HepG2 (cell line): Measurements from ENCODE around the gene HBEGF. TPM values are rescaled to one million over a fixed set of nuclear protein-coding genes. Genes with fewer than 3 reads are reported as not detected.

Source experiments
- ATAC-seq: fragments of 200-7000 bp; cut with Tn5 transposase; 3 replicates; pipeline ENCODE4 v1.9.1; 2020; ENCODE audit warnings: mild to moderate bottlenecking, moderate library complexity
- BruUV-seq: library from RNA; stranded (reverse); fragments of 400-500 nt; replicated peaks from 2 replicates; lab custom pipeline; 2021; lab: Mats Ljungman, UMichigan
- CTCF ChIA-PET: fragments of 300-600 bp; formaldehyde crosslinking; extraction: SDS; loops from one replicate; lab custom pipeline; 2021; ENCODE audit warnings: low total read pairs, inconsistent platforms, low intra/inter-chr PET ratio; lab: Yijun Ruan, JAX
- POLR2A ChIA-PET: fragments of 350-600 bp; sonication (Branson Sonifier 250); formaldehyde crosslinking; loops from one replicate; lab custom pipeline; 2020; ENCODE audit warnings: antibody characterized with exemption, inconsistent platforms; lab: Yijun Ruan, JAX
- DNase-seq: peaks from one replicate; pipeline ENCODE4 v3.0.0-alpha.2; 2015; ENCODE audit warnings: low spot score
- FAIRE-seq: peaks from 3 replicates; lab custom pipeline; 2011; peaks lifted over from hg19 to GRCh38; lab: Jason Lieb, UNC
- H2AFZ ChIP-seq: one replicate; pipeline ENCODE4 v1.6.1; 2011; ENCODE audit warnings: low read length, inconsistent platforms
- H3K27ac ChIP-seq: fragments of 300-600 bp; 3 replicates; pipeline ENCODE4 v1.8.0; 2011; ENCODE audit warnings: mixed run types, mild to moderate bottlenecking, mixed read lengths, low read length, inconsistent platforms; ENCODE audit not compliant: insufficient read depth; ENCODE audit errors: extremely low read length
- H3K27me3 ChIP-seq, 2 experiments: fragments of 200-600 bp in 1 of 2; 2 replicates in 1 of 2; 3 replicates in 1 of 2; pipeline versions ENCODE4 v1.6.0 to v1.8.0; 2011; ENCODE audit warnings: low read length in 2 of 2, mild to moderate bottlenecking in 2 of 2, moderate library complexity in 2 of 2, inconsistent platforms in 1 of 2; ENCODE audit not compliant: insufficient read depth in 2 of 2, control insufficient read depth in 1 of 2
- H3K36me3 ChIP-seq, 2 experiments: fragments of 200-600 bp in 1 of 2; replicated peaks in 1 of 2; 2 replicates in 1 of 2; 3 replicates in 1 of 2; pipeline versions ENCODE4 v1.5.1 to v1.8.0; 2011; ENCODE audit warnings: low read length in 2 of 2, inconsistent platforms in 1 of 2; ENCODE audit not compliant: insufficient read depth in 2 of 2, control insufficient read depth in 1 of 2
- H3K4me1 ChIP-seq: 2 replicates; pipeline ENCODE4 v1.5.1; 2012; ENCODE audit warnings: low read length, inconsistent platforms; ENCODE audit not compliant: insufficient read depth
- H3K4me2 ChIP-seq: 2 replicates; pipeline ENCODE4 v1.6.0; 2011; ENCODE audit warnings: low read depth, low read length, inconsistent platforms
- H3K4me3 ChIP-seq, 3 experiments: fragments of 200-600 bp in 1 of 3; sonication (generic), shearing (Covaris generic) in 1 of 3; replicated peaks in 1 of 3; 2 replicates each; pipeline ENCODE4 v1.5.1; 2011 to 2016; ENCODE audit warnings: low read length in 3 of 3, inconsistent platforms in 2 of 3, low read depth in 2 of 3, mild to moderate bottlenecking in 2 of 3, control low read depth in 1 of 3, mixed read lengths in 1 of 3; ENCODE audit not compliant: insufficient read depth in 1 of 3
- H3K79me2 ChIP-seq: one replicate; pipeline ENCODE4 v1.6.1; 2011; ENCODE audit warnings: low read length, inconsistent platforms; ENCODE audit not compliant: insufficient read depth
- H3K9ac ChIP-seq: 2 replicates; pipeline ENCODE4 v1.6.0; 2011; ENCODE audit warnings: mild to moderate bottlenecking, low read depth, low read length, inconsistent platforms; ENCODE audit not compliant: insufficient read depth
- H3K9me3 ChIP-seq: 2 replicates; pipeline ENCODE4 v1.5.1; 2012; ENCODE audit warnings: mild to moderate bottlenecking, low read length
- H4K20me1 ChIP-seq: 2 replicates; pipeline ENCODE4 v1.6.0; 2011; ENCODE audit warnings: inconsistent platforms, mild to moderate bottlenecking, low read length, moderate library complexity; ENCODE audit not compliant: insufficient read depth
- CBFB ChIP-seq: sonication (generic); formaldehyde crosslinking; IDR thresholded peaks from 2 replicates; pipeline ENCODE4 v1.4.0; 2020; ENCODE audit warnings: missing genetic modification reagents
- DNMT1 ChIP-seq: sonication (generic); formaldehyde crosslinking; IDR thresholded peaks from 2 replicates; pipeline ENCODE4 v1.5.1; 2020; ENCODE audit warnings: mild to moderate bottlenecking, missing genetic modification reagents
- TIGD3 ChIP-seq: sonication (generic); formaldehyde crosslinking; IDR thresholded peaks from 2 replicates; pipeline ENCODE4 v1.5.1; 2020; ENCODE audit warnings: mild to moderate bottlenecking, missing genetic modification reagents, borderline replicate concordance
- XRCC5 ChIP-seq: fragments of 200-400 bp; formaldehyde crosslinking; optimal IDR thresholded peaks from 2 replicates; pipeline ENCODE3; 2017; ENCODE audit warnings: mild to moderate bottlenecking, low read length
- ZBTB33 ChIP-seq: sonication (generic); formaldehyde crosslinking; IDR thresholded peaks from 2 replicates; pipeline ENCODE4 v1.4.0; 2020; ENCODE audit warnings: missing genetic modification reagents
- WGBS: methylation state at CpG from one replicate; pipeline ENCODE4 v1.1.6; 2017; ENCODE audit warnings: low lambda C conversion rate; 5-methylcytosine and 5-hydroxymethylcytosine counted together
- in situ Hi-C: cut with HindIII; loops from 2 replicates; pipeline ENCODE4 v1.10.0; 2017; ENCODE audit warnings: low pct_unique_long_range_greater_than_20kb; ENCODE audit not compliant: extremely low pct_ligation_motif_present
- intact Hi-C: fragments of 100-400 bp; cut with micrococcal nuclease; formaldehyde crosslinking; loops from one replicate; pipeline ENCODE4 v1.10.0; 2022; ENCODE audit not compliant: unreplicated experiment
- polyA plus RNA-seq, 8 experiments: library from polyadenylated mRNA; depleted of rRNA in 3 of 8; stranded (reverse) in 7 of 8; unstranded in 1 of 8; fragments of >200 nt; fragmentation: Illumina TruSeq in 4 of 8; extraction: Trizol in 4 of 8; gene quantifications; 2 replicates each; pipeline versions ENCODE4 v1.2.1 to v1.2.3, GENCODE V29; 2011 to 2016; ENCODE audit warnings: low read depth in 4 of 8, missing spikeins in 1 of 8, mixed read lengths in 1 of 8; ENCODE audit not compliant: insufficient read depth in 1 of 8
- total RNA-seq, 5 experiments: library from RNA; depleted of rRNA; stranded (reverse); fragments of >200 nt; fragmentation: Illumina TruSeq; extraction: Trizol; gene quantifications; 2 replicates each; pipeline ENCODE4 v1.2.3, GENCODE V29; 2016; ENCODE audit warnings: low read depth in 1 of 5

Gene HBEGF
- total and polyA plus RNA-seq, 2 of the 13 experiments (the other 11 are each of a cell fraction or from before 2014, with no cell fraction given): 1.7 to 5.0 TPM

GRCh38 chr5:140303966-140304365 lies 42.4 kb downstream of the HBEGF start:
- POLR2A ChIA-PET: interaction anchor here (1.5 kb wide), 1 partner anchor 98 kb away, joined by 3 read pairs; no protein-coding TSS in a partner anchor
- Histone ChIP-seq H3K9me3 (no peaks in the 10 kb centered on the region), H4K20me1 (no peaks in the 10 kb centered on the region), H3K9ac (no peak overlapping the region), H3K36me3 (peaks cover 3 to 9% of the 10 kb centered on the region in 2 experiments; a peak in 2 of 5 replicates), H3K4me1 (peaks cover 44% of the 10 kb centered on the region), H2AFZ (no peak overlapping the region), H3K27me3 (no peaks in the 10 kb centered on the region; a peak in 1 of 5 replicates), H3K4me3 (no peak overlapping the region), H3K27ac (no peak overlapping the region), H3K4me2 (peak overlapping the region; percentile 97), H3K79me2 (peaks cover 37% of the 10 kb centered on the region)
- FAIRE-seq: no peak
- ATAC-seq: no peak
- TF ChIP-seq CBFB (CRISPR knock-in tag) (no peak), ZBTB33 (CRISPR knock-in tag) (peak; percentile 53; the same call in 1 of the 2 replicates), TIGD3 (CRISPR knock-in tag) (no peak), XRCC5 (no peak), DNMT1 (CRISPR knock-in tag) (no peak)
- no peak for DNase-seq
- CTCF ChIA-PET: no interaction called here
- BruUV-seq: no TSS peak
- in situ Hi-C loops: no loop called here
- intact Hi-C loops: loop anchor here (5.0 kb wide), 1 partner anchor 42 kb away; no protein-coding TSS in a partner anchor
- WGBS: 84% methylated on average over 15 of the region's 15 CpGs
